ENCODE results near the gene PLA2G12A.

Gene PLA2G12A

GRCh38 chr4:109729117-109729717 is 653 bp downstream of the PLA2G12A start:
- peak in 1 of 3 experiments; percentile 26 for DNase-seq (ENCODE audit: low read depth in 3 of 3)

GRCh38 chr4:109728385-109728784 is 1.5 kb downstream of the PLA2G12A start:
- DNase-seq (ENCODE audit: low read depth in 3 of 3) = no peak

- DNase-seq (ENCODE audit: low read depth in 3 of 3) = no peak
Measured at GRCh38 chr4:109723110-109723509, 6.8 kb downstream of the PLA2G12A start.

GRCh38 chr4:109722357-109722756 is 7.5 kb downstream of the PLA2G12A start:
- DNase-seq (ENCODE audit: low read depth in 3 of 3) = no peak

GRCh38 chr4:109721033-109721432 is 8.8 kb downstream of the PLA2G12A start:
- no peak for DNase-seq (ENCODE audit: low read depth in 3 of 3)

GRCh38 chr4:109719604-109720003 is 10.3 kb downstream of the PLA2G12A start:
- no peak for DNase-seq (ENCODE audit: low read depth in 3 of 3)

- DNase-seq (ENCODE audit: low read depth in 3 of 3) = no peak
Measured at GRCh38 chr4:109718759-109719158, 11.1 kb downstream of the PLA2G12A start.

GRCh38 chr4:109713500-109713899 is 16.4 kb downstream of the PLA2G12A start:
- no peak for DNase-seq (ENCODE audit: low read depth in 3 of 3)

GRCh38 chr4:109708990-109709389 is 20.9 kb downstream of the PLA2G12A start:
- DNase-seq (ENCODE audit: low read depth in 3 of 3) = no peak

- DNase-seq (ENCODE audit: low read depth in 3 of 3) = no peak
Measured at GRCh38 chr4:109708435-109708834, 21.4 kb downstream of the PLA2G12A start.

GRCh38 chr4:109703664-109704361 is 26.1 kb downstream of the PLA2G12A start:
- no peak for DNase-seq (ENCODE audit: low read depth in 3 of 3)

GRCh38 chr4:109702950-109703663 is 26.8 kb downstream of the PLA2G12A start, which contains the start of gene CASP6:
TSS of gene CASP6 (minus strand) at chr4:109703445. CDS start at chr4:109703395, 50 bp downstream.
- DNase-seq (ENCODE audit: low read depth in 3 of 3) = peak; percentile 52 to 53 (median 53)

GRCh38 chr4:109701566-109702410 is 28.1 kb downstream of the PLA2G12A start:
- DNase-seq (ENCODE audit: low read depth in 3 of 3) = no peak

GRCh38 chr4:109699553-109700225 is 30.2 kb downstream of the PLA2G12A start:
- DNase-seq (ENCODE audit: low read depth in 3 of 3) = no peak

GRCh38 chr4:109698656-109699055 is 31.2 kb downstream of the PLA2G12A start:
- no peak for DNase-seq (ENCODE audit: low read depth in 3 of 3)

- no peak for DNase-seq (ENCODE audit: low read depth in 3 of 3)
Measured at GRCh38 chr4:109691411-109691920, 38.4 kb downstream of the PLA2G12A start.

GRCh38 chr4:109690690-109691410 is 39.0 kb downstream of the PLA2G12A start:
- no peak for DNase-seq (ENCODE audit: low read depth in 3 of 3)

- DNase-seq (ENCODE audit: low read depth in 3 of 3) = no peak
Measured at GRCh38 chr4:109684727-109685126, 45.1 kb downstream of the PLA2G12A start.

- no peak for DNase-seq (ENCODE audit: low read depth in 3 of 3)
Measured at GRCh38 chr4:109683621-109684253, 46.1 kb downstream of the PLA2G12A start.

- no peak for DNase-seq (ENCODE audit: low read depth in 3 of 3)
Measured at GRCh38 chr4:109682875-109683274, 47.0 kb downstream of the PLA2G12A start.

All from stimulated activated CD4-positive, alpha-beta T cell treated with anti-CD3 and anti-CD28 coated beads, TNF-alpha, amount 100 ng/mL, for 4 hours (primary cell).